Stomach smooth muscle (tissue), 2 donors: ENCODE measurements around the gene TRAF3.

Source experiments
- H3K27ac ChIP-seq: one replicate; pipeline ENCODE4 v1.7.0; 2013; ENCODE audit warnings: mild to moderate bottlenecking, low read length, inconsistent platforms
- H3K27me3 ChIP-seq, 2 donors: one replicate each; pipeline ENCODE4 v1.7.0; 2013; ENCODE audit warnings: low read length in 2 of 2; ENCODE audit not compliant: insufficient read depth in 2 of 2, control insufficient read depth in 1 of 2
- H3K36me3 ChIP-seq, 2 donors: one replicate each; pipeline ENCODE4 v1.7.0; 2013; ENCODE audit warnings: low read length in 2 of 2; ENCODE audit not compliant: control insufficient read depth in 2 of 2, insufficient read depth in 2 of 2
- H3K4me1 ChIP-seq: one replicate; pipeline ENCODE4 v1.7.0; 2013; ENCODE audit warnings: low read length; ENCODE audit not compliant: control insufficient read depth, insufficient read depth
- H3K4me3 ChIP-seq, 2 donors: one replicate each; pipeline ENCODE4 v1.7.0; 2013; ENCODE audit warnings: low read length in 2 of 2
- H3K9ac ChIP-seq, 2 donors: one replicate each; pipeline ENCODE4 v1.7.0; 2013; ENCODE audit warnings: low read length in 2 of 2, mild to moderate bottlenecking in 1 of 2
- H3K9me3 ChIP-seq, 2 donors: one replicate each; pipeline ENCODE4 v1.7.0; 2013; ENCODE audit warnings: low read length in 2 of 2; ENCODE audit not compliant: control insufficient read depth in 2 of 2
- donor health status: healthy.
- donor health status: Pancreatic carcinoma.

TRAF3 gene

GRCh38 chr14:102933618-102934231 lies 156.5 kb downstream of the TRAF3 start:
- H3K4me3 ChIP-seq = no peak overlapping the region
- no peak overlapping the region for H3K27ac ChIP-seq
- peaks cover 18% of the 10 kb centered on the region for H3K4me1 ChIP-seq
- peaks cover 19% of the 10 kb centered on the region in 2 donors for H3K36me3 ChIP-seq
- H3K9ac ChIP-seq = no peak overlapping the region
- H3K9me3 ChIP-seq = no peaks in the 10 kb centered on the region
- H3K27me3 ChIP-seq = peaks cover 11 to 23% of the 10 kb centered on the region in 2 donors

GRCh38 chr14:102935756-102936155 lies 158.5 kb downstream of the TRAF3 start:
- Histone ChIP-seq H3K4me3 (no peak overlapping the region), H3K9ac (no peak overlapping the region), H3K4me1 (peaks cover 4% of the 10 kb centered on the region), H3K36me3 (peaks cover 30 to 31% of the 10 kb centered on the region in 2 donors), H3K27ac (no peak overlapping the region), H3K9me3 (no peaks in the 10 kb centered on the region), H3K27me3 (peaks cover 2% of the 10 kb centered on the region in 2 donors)

GRCh38 chr14:102937331-102938175 lies 160.3 kb downstream of the TRAF3 start:
- H3K9ac ChIP-seq = no peak overlapping the region
- peaks cover 42% of the 10 kb centered on the region in 2 donors for H3K36me3 ChIP-seq
- H3K9me3 ChIP-seq = no peaks in the 10 kb centered on the region
- no peak overlapping the region for H3K4me3 ChIP-seq
- no peaks in the 10 kb centered on the region for H3K27me3 ChIP-seq
- H3K4me1 ChIP-seq = peaks cover 12% of the 10 kb centered on the region
- no peak overlapping the region for H3K27ac ChIP-seq

- Histone ChIP-seq H3K4me1 (peaks cover 12% of the 10 kb centered on the region), H3K4me3 (no peak overlapping the region), H3K9me3 (no peaks in the 10 kb centered on the region), H3K36me3 (peaks cover 41 to 44% of the 10 kb centered on the region in 2 donors), H3K27ac (no peak overlapping the region), H3K9ac (no peak overlapping the region), H3K27me3 (no peaks in the 10 kb centered on the region)
These were observed 160.9 kb downstream of the TRAF3 start for GRCh38 chr14:102938191-102938590.

GRCh38 chr14:102939329-102939728 lies 162.1 kb downstream of the TRAF3 start:
- Histone ChIP-seq H3K9ac (no peak overlapping the region), H3K4me1 (peaks cover 12% of the 10 kb centered on the region), H3K4me3 (no peak overlapping the region), H3K9me3 (no peaks in the 10 kb centered on the region), H3K27me3 (no peaks in the 10 kb centered on the region), H3K27ac (no peak overlapping the region), H3K36me3 (peaks cover 52% of the 10 kb centered on the region in 2 donors)

- H3K27ac ChIP-seq = no peak overlapping the region
- no peaks in the 10 kb centered on the region for H3K27me3 ChIP-seq
- H3K9ac ChIP-seq = no peak overlapping the region
- no peaks in the 10 kb centered on the region for H3K9me3 ChIP-seq
- peaks cover 12% of the 10 kb centered on the region for H3K4me1 ChIP-seq
- H3K4me3 ChIP-seq = no peak overlapping the region
- peaks cover 57% of the 10 kb centered on the region in 2 donors for H3K36me3 ChIP-seq
These were observed 162.7 kb downstream of the TRAF3 start for GRCh38 chr14:102939820-102940561.

- no peak overlapping the region for H3K9ac ChIP-seq
- no peak overlapping the region for H3K27ac ChIP-seq
- H3K4me3 ChIP-seq = no peak overlapping the region
- peaks cover 65% of the 10 kb centered on the region in 2 donors for H3K36me3 ChIP-seq
- no peaks in the 10 kb centered on the region for H3K27me3 ChIP-seq
- peaks cover 12% of the 10 kb centered on the region for H3K4me1 ChIP-seq
- H3K9me3 ChIP-seq = no peaks in the 10 kb centered on the region
These were observed 163.6 kb downstream of the TRAF3 start for GRCh38 chr14:102940729-102941362.

- Histone ChIP-seq H3K9ac (no peak overlapping the region), H3K9me3 (no peaks in the 10 kb centered on the region), H3K4me3 (no peak overlapping the region), H3K36me3 (peaks cover 65 to 67% of the 10 kb centered on the region in 2 donors), H3K27me3 (no peaks in the 10 kb centered on the region), H3K4me1 (peaks cover 12% of the 10 kb centered on the region), H3K27ac (no peak overlapping the region)
These were observed 164.3 kb downstream of the TRAF3 start for GRCh38 chr14:102941419-102942011.

- H3K27ac ChIP-seq = no peak overlapping the region
- no peak overlapping the region for H3K9ac ChIP-seq
- no peaks in the 10 kb centered on the region for H3K9me3 ChIP-seq
- H3K4me3 ChIP-seq = no peak overlapping the region
- no peaks in the 10 kb centered on the region for H3K27me3 ChIP-seq
- peaks cover 12% of the 10 kb centered on the region for H3K4me1 ChIP-seq
- peaks cover 69 to 72% of the 10 kb centered on the region in 2 donors for H3K36me3 ChIP-seq
These were observed 164.8 kb downstream of the TRAF3 start for GRCh38 chr14:102942069-102942468.

- Histone ChIP-seq H3K9ac (no peak overlapping the region), H3K9me3 (no peaks in the 10 kb centered on the region), H3K36me3 (peaks cover 61 to 70% of the 10 kb centered on the region in 2 donors), H3K4me1 (peaks cover 12% of the 10 kb centered on the region), H3K4me3 (no peak overlapping the region), H3K27ac (no peak overlapping the region), H3K27me3 (no peaks in the 10 kb centered on the region)
These were observed 166.2 kb downstream of the TRAF3 start for GRCh38 chr14:102943454-102943853.
